DND-41 (cell line): Measurements from ENCODE around the gene CATSPER3.

Experiments
- CTCF ChIP-seq: IDR thresholded peaks from 2 replicates; pipeline ENCODE4 v1.5.1; 2012; ENCODE audit warnings: borderline replicate concordance, low read length, moderate library complexity, mild to moderate bottlenecking; ENCODE audit not compliant: poor library complexity, severe bottlenecking; ENCODE audit errors: extremely low read depth
- EZH2 ChIP-seq: IDR thresholded peaks from 3 replicates; pipeline ENCODE4 v1.6.1; 2012; ENCODE audit warnings: borderline replicate concordance, low read depth, mild to moderate bottlenecking, moderate library complexity, low read length, inconsistent platforms; ENCODE audit not compliant: severe bottlenecking

DNA sequence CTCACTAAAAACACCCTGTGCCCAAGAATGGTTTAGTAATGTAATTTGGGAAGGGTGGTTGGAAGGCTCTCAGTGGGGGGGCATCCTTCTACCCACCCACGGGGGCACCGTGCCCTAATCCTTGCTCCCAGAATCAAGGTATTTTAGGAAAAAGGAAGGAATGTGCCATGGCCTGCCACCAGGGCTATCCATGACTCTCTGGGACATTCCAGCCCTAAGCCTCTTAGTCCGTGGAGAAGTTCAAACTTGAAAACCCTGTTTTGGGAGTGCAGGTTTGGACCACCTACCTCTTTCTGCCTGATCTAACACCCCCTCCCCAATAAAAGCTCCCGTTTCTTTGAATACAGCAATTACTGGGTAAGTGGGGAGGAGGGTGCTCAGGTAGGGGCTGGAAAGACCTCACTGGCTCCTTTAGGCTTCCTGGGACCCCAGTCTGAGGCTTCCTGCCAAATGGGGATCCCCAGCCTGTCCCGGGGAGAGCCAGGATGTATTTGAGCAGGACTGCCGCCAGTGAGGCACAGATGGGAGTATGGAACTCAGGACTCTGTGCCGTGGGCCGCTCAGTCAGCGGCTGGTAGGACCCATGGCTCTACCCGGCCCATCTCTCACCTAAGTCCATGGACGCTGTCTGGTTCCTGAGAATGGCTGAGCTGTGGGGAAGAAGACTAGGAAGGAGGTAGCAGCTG lies 70.0 kb downstream of the CATSPER3 start:
- TF ChIP-seq CTCF (no peak), EZH2 (no peak)
